Dendritic cell treated with granulocyte-macrophage colony-stimulating factor and Interleukin-4, amounts not matched to agents 40 ng/mL and 50 ng/mL, for 4 days (primary cell): ENCODE data around the gene HDAC5.

Experiments
- H3K27ac Mint-ChIP-seq: one replicate; pipeline ENCODE4 v1.8.0; 2022; ENCODE audit warnings: mild to moderate bottlenecking, mixed read lengths
- H3K27me3 Mint-ChIP-seq: one replicate; pipeline ENCODE4 v1.8.0; 2022; ENCODE audit warnings: mild to moderate bottlenecking, mixed read lengths
- H3K36me3 Mint-ChIP-seq: one replicate; pipeline ENCODE4 v1.8.0; 2022; ENCODE audit warnings: low read depth, mixed read lengths
- H3K4me1 Mint-ChIP-seq: one replicate; pipeline ENCODE4 v1.8.0; 2022; ENCODE audit warnings: low read depth, mixed read lengths
- H3K4me3 Mint-ChIP-seq: one replicate; pipeline ENCODE4 v1.8.0; 2022; ENCODE audit warnings: mild to moderate bottlenecking, moderate library complexity, mixed read lengths
- H3K9me3 Mint-ChIP-seq: one replicate; pipeline ENCODE4 v1.8.0; 2022; ENCODE audit warnings: mixed read lengths
- intact Hi-C: fragments of 100-400 bp; cut with micrococcal nuclease; formaldehyde crosslinking; loops from one replicate; pipeline ENCODE4 v1.15.0; 2022

The HDAC5 gene

GRCh38 chr17:44081681-44082080 lies 41.8 kb downstream of the HDAC5 start:
- H3K27ac Mint-ChIP-seq: no peak overlapping the region
- H3K27me3 Mint-ChIP-seq: no peaks in the 10 kb centered on the region
- H3K4me1 Mint-ChIP-seq: peaks cover 41% of the 10 kb centered on the region
- H3K36me3 Mint-ChIP-seq: peaks cover 98% of the 10 kb centered on the region
- H3K9me3 Mint-ChIP-seq: no peaks in the 10 kb centered on the region
- intact Hi-C loops: no loop called here
- no peak overlapping the region for H3K4me3 Mint-ChIP-seq

- H3K4me3 Mint-ChIP-seq: no peak overlapping the region
- intact Hi-C loops: no loop called here
- peaks cover 52% of the 10 kb centered on the region for H3K4me1 Mint-ChIP-seq
- no peaks in the 10 kb centered on the region for H3K9me3 Mint-ChIP-seq
- H3K27ac Mint-ChIP-seq: peak overlapping the region; percentile 57
- peaks cover 98% of the 10 kb centered on the region for H3K36me3 Mint-ChIP-seq
- H3K27me3 Mint-ChIP-seq: no peaks in the 10 kb centered on the region
These were observed 43.3 kb downstream of the HDAC5 start for GRCh38 chr17:44079877-44080821.

GRCh38 chr17:44078412-44078811 lies 45.0 kb downstream of the HDAC5 start:
- Mint-ChIP-seq H3K9me3 (no peaks in the 10 kb centered on the region), H3K4me1 (peaks cover 59% of the 10 kb centered on the region), H3K36me3 (peaks cover 96% of the 10 kb centered on the region), H3K27me3 (no peaks in the 10 kb centered on the region), H3K4me3 (no peak overlapping the region), H3K27ac (no peak overlapping the region)
- intact Hi-C loops: no loop called here

DNA sequence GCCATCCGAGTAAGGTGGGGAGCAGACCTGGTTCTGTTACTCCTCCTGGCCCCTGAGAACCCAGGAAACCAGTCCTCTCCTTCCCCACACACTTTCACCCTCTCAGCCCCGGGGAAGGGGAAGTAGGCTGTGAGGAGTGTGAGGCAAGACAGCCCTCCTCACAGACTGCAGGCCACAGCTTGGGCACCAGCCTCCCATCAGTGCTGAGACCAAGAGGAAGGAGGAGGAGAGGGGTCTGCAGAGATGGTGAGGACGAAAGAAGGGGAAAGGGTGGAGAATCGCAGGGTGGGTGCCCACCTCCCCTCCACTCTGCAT lies 45.9 kb downstream of the HDAC5 start:
- Mint-ChIP-seq H3K27ac (peak overlapping the region; percentile 69), H3K27me3 (no peaks in the 10 kb centered on the region), H3K4me1 (peaks cover 67% of the 10 kb centered on the region), H3K36me3 (peaks cover 94% of the 10 kb centered on the region), H3K4me3 (no peak overlapping the region), H3K9me3 (no peaks in the 10 kb centered on the region)
- intact Hi-C loops: no loop called here

DNA sequence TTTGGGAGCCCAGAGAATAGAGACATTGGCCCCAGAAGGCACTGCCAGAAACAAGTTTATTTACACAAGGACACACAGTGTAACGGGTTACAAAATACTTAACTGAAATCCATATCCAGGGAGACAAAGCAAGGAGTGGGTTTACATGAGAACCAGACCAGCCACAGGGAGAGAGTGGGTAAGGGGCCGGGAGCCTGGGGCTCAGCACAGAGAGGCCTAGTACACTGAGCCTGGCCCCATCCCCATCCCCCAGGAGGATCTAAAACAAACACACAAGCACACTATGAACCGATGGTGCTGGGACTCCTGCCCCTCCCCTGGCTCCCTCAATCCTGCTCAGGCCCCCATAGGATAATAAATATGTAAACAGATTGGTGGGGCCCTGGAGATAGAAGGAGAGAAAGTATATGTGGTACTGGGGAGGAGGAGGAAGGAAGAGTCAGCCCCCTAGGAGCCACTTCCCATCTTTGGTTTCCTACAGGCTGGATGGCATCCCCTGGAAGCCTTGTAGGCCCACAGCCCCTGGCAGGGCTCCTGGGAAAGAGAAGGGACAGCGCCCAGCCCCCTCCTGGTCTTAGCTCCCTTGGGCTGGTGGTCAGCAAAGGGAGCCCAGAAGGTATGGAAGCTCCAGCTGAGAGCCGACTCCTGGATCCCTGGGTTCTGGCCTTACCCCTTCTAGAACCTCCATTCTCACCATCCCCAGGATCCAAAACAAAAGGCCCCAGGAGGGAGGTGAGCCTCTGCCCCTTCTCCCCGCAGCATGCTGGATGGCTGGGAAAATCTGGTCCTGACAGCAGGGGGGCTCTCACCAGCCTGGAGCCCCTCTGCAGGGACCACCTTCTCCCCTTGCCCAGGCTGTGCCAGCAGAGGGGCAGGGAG lies 46.5 kb downstream of the HDAC5 start:
- intact Hi-C loops: no loop called here
- H3K27me3 Mint-ChIP-seq: no peaks in the 10 kb centered on the region
- H3K9me3 Mint-ChIP-seq: no peaks in the 10 kb centered on the region
- H3K4me1 Mint-ChIP-seq: peaks cover 71% of the 10 kb centered on the region
- no peak overlapping the region for H3K4me3 Mint-ChIP-seq
- peaks cover 88% of the 10 kb centered on the region for H3K36me3 Mint-ChIP-seq
- H3K27ac Mint-ChIP-seq: peak overlapping the region; percentile 69

GRCh38 chr17:44075598-44076293 lies 47.7 kb downstream of the HDAC5 start:
- peaks cover 83% of the 10 kb centered on the region for H3K36me3 Mint-ChIP-seq
- no peaks in the 10 kb centered on the region for H3K27me3 Mint-ChIP-seq
- peaks cover 81% of the 10 kb centered on the region for H3K4me1 Mint-ChIP-seq
- intact Hi-C loops: no loop called here
- peak overlapping the region; percentile 19 for H3K27ac Mint-ChIP-seq
- no peaks in the 10 kb centered on the region for H3K9me3 Mint-ChIP-seq
- no peak overlapping the region for H3K4me3 Mint-ChIP-seq

- peaks cover 77% of the 10 kb centered on the region for H3K36me3 Mint-ChIP-seq
- H3K4me1 Mint-ChIP-seq: peaks cover 79% of the 10 kb centered on the region
- no peaks in the 10 kb centered on the region for H3K27me3 Mint-ChIP-seq
- H3K9me3 Mint-ChIP-seq: no peaks in the 10 kb centered on the region
- no peak overlapping the region for H3K4me3 Mint-ChIP-seq
- intact Hi-C loops: no loop called here
- no peak overlapping the region for H3K27ac Mint-ChIP-seq
These were observed 48.5 kb downstream of the HDAC5 start for GRCh38 chr17:44074911-44075285.

GRCh38 chr17:44074231-44074910 lies 49.1 kb downstream of the HDAC5 start:
- Mint-ChIP-seq H3K4me1 (peaks cover 77% of the 10 kb centered on the region), H3K36me3 (peaks cover 72% of the 10 kb centered on the region), H3K27me3 (no peaks in the 10 kb centered on the region), H3K27ac (no peak overlapping the region), H3K4me3 (no peak overlapping the region), H3K9me3 (no peaks in the 10 kb centered on the region)
- intact Hi-C loops: no loop called here

DNA sequence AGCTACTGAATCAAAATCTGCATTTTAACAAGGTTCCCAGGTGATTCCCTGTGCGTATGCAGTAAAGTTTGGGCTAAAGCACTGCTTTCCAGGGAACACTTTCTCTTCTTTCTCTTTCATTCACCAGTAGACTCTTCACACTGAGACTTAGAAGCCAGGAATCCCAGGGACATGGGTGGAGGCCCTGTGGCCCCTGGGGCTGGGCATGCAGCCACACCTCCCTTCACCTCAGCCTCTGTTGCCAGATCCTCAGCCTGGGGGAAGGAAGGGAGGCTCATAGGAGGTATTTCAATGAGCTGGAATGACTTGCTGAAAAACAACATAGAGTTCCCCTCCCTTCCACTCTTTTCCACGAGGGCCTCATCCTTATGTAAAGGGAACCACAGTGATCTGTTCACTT lies 51.7 kb downstream of the HDAC5 start:
- Mint-ChIP-seq H3K36me3 (peaks cover 46% of the 10 kb centered on the region), H3K4me1 (peaks cover 69% of the 10 kb centered on the region), H3K9me3 (no peaks in the 10 kb centered on the region), H3K27me3 (no peaks in the 10 kb centered on the region), H3K27ac (peak overlapping the region; percentile 99), H3K4me3 (peak overlapping the region; percentile 79)
- intact Hi-C loops: loop anchor here (2.0 kb wide), 2 partner anchors 27 to 65 kb away; no protein-coding TSS in a partner anchor

DNA sequence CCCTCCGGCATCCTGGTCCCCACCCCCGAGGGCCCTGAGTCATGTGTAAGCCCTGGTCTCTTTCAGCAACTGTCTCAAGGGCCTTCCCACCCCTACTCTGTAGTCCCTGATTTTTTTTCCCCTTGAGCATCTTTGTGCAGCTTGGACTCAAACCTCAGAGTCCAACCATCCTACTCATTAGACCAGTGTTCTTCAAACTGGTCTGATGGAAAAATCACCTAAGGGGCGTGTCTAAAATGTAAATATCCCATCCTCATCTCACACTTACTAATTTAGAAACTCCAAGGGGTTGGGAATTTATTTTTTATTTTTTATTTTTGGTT lies 52.3 kb downstream of the HDAC5 start:
- Mint-ChIP-seq H3K36me3 (peaks cover 43% of the 10 kb centered on the region), H3K4me3 (peak overlapping the region; percentile 84), H3K27me3 (no peaks in the 10 kb centered on the region), H3K27ac (peak overlapping the region; percentile 99), H3K4me1 (peaks cover 65% of the 10 kb centered on the region), H3K9me3 (no peaks in the 10 kb centered on the region)
- intact Hi-C loops: loop anchor here (2.0 kb wide), 2 partner anchors 28 to 64 kb away; no protein-coding TSS in a partner anchor

DNA sequence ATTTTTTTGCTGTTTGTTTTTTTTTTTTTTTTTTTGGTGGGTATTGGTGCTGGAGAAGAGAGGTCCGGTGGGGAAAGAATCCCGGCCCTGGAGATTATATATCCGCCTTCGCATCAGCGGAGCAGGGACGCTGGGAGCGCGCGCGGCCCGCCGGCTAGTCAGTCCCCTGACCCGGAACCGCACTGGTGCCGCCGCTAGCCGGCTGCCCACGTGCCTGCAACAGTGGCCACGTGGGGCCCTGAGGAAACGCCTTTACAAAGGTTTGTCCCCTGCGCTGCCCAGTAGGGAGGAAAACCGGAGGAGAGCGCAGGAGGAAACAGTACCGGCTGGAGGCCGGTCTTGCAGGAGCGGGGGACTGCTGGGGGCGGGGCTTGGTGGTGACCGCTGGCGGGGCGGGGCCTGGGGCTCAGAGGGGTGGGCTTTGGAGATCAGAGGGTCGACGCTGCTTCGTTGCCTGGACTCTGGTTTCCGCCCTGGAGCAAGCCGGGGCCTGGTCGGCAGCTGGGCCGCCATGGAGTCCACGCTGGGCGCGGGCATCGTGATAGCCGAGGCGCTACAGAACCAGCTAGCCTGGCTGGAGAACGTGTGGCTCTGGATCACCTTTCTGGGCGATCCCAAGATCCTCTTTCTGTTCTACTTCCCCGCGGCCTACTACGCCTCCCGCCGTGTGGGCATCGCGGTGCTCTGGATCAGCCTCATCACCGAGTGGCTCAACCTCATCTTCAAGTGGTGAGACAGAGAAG lies 52.8 kb downstream of the HDAC5 start, which contains the start of gene G6PC3:
Gene G6PC3, plus strand, starts transcription at position 281 of the 743 bp plus-strand sequence. Its CDS starts 231 bp downstream, at position 512.
- no peaks in the 10 kb centered on the region for H3K9me3 Mint-ChIP-seq
- peak within 1 kb of the TSS; percentile 99 for H3K27ac Mint-ChIP-seq
- intact Hi-C loops: loop anchor here (2.0 kb wide), 2 partner anchors 28 to 64 kb away; no protein-coding TSS in a partner anchor
- peaks cover 43% of the 10 kb centered on the region for H3K36me3 Mint-ChIP-seq
- H3K4me1 Mint-ChIP-seq: peaks cover 64% of the 10 kb centered on the region
- H3K4me3 Mint-ChIP-seq: peak within 1 kb of the TSS; percentile 84
- no peaks in the 10 kb centered on the region for H3K27me3 Mint-ChIP-seq

GRCh38 chr17:44069974-44070454 lies 53.4 kb downstream of the HDAC5 start:
- Mint-ChIP-seq H3K36me3 (peaks cover 39% of the 10 kb centered on the region), H3K9me3 (no peaks in the 10 kb centered on the region), H3K4me3 (peak overlapping the region; percentile 84), H3K27ac (peak overlapping the region; percentile 99), H3K27me3 (no peaks in the 10 kb centered on the region), H3K4me1 (peaks cover 67% of the 10 kb centered on the region)
- intact Hi-C loops: loop anchor here (2.0 kb wide), 2 partner anchors 29 to 63 kb away; no protein-coding TSS in a partner anchor
